ENCODE data around the gene SLCO2A1. TPM values are rescaled to one million over a fixed set of nuclear protein-coding genes. Genes with fewer than 3 reads are reported as not detected.

Gene SLCO2A1
- total and polyA plus RNA-seq, 3 donors from 2014 or later = 2.2 to 5.3 (median 2.5) TPM

- Histone ChIP-seq H3K27me3 (no peaks in the 10 kb centered on the region), H3K36me3 (ENCODE audit: low read depth, missing control alignments) (no peaks in the 10 kb centered on the region), H3K4me3 (no peak overlapping the region), H3K27ac (no peak overlapping the region), H3K4me1 (no peaks in the 10 kb centered on the region), H3K9me3 (no peaks in the 10 kb centered on the region)
- intact Hi-C loops (cut with DNase I; ENCODE audit: low total_unique reads) = loop anchor here (5.0 kb wide), 1 partner anchor 277 kb away; no protein-coding TSS in a partner anchor
- TF ChIP-seq POLR2A (IDR thresholded peaks at IDR 0.05) = no peak
- no peak for TF ChIP-seq CTCF (IDR thresholded peaks at IDR 0.05)
- no peak for DNase-seq
- 96 to 100% methylated on average over 6 to 11 of the region's 11 CpGs for WGBS, 2 donors
Observed at GRCh38 chr3:133934996-133935842, 94.5 kb downstream of the SLCO2A1 start.

- no peaks in the 10 kb centered on the region for H3K4me1 ChIP-seq
- H3K27me3 ChIP-seq = no peaks in the 10 kb centered on the region
- no peak overlapping the region for H3K4me3 ChIP-seq
- no peaks in the 10 kb centered on the region for H3K9me3 ChIP-seq
- intact Hi-C loops (cut with DNase I; ENCODE audit: low total_unique reads) = loop anchor here (5.0 kb wide), 1 partner anchor 278 kb away; no protein-coding TSS in a partner anchor
- H3K27ac ChIP-seq = no peak overlapping the region
- no peak for TF ChIP-seq POLR2A (IDR thresholded peaks at IDR 0.05)
- no peak for TF ChIP-seq CTCF (IDR thresholded peaks at IDR 0.05)
- DNase-seq = no peak
- WGBS, 2 donors = 83 to 96% methylated on average over 5 to 10 of the region's 10 CpGs
- no peaks in the 10 kb centered on the region for H3K36me3 ChIP-seq (ENCODE audit: low read depth, missing control alignments)
Observed at GRCh38 chr3:133934073-133934970, 95.4 kb downstream of the SLCO2A1 start.

- H3K27ac ChIP-seq = no peak overlapping the region
- H3K4me3 ChIP-seq = no peak overlapping the region
- no peaks in the 10 kb centered on the region for H3K27me3 ChIP-seq
- no peak for DNase-seq
- intact Hi-C loops (cut with DNase I; ENCODE audit: low total_unique reads) = loop anchor here (5.0 kb wide), 1 partner anchor 279 kb away; no protein-coding TSS in a partner anchor
- H3K4me1 ChIP-seq = no peaks in the 10 kb centered on the region
- no peak for TF ChIP-seq POLR2A (IDR thresholded peaks at IDR 0.05)
- TF ChIP-seq CTCF (IDR thresholded peaks at IDR 0.05) = no peak
- H3K36me3 ChIP-seq (ENCODE audit: low read depth, missing control alignments) = no peaks in the 10 kb centered on the region
- 91 to 94% methylated on average over 9 of the region's 9 CpGs for WGBS, 2 donors
- no peaks in the 10 kb centered on the region for H3K9me3 ChIP-seq
Observed at GRCh38 chr3:133933097-133934024, 96.4 kb downstream of the SLCO2A1 start.

- no peak for DNase-seq
- TF ChIP-seq POLR2A (IDR thresholded peaks at IDR 0.05) = no peak
- TF ChIP-seq CTCF (IDR thresholded peaks at IDR 0.05) = no peak
- Histone ChIP-seq H3K4me1 (peaks cover 2% of the 10 kb centered on the region), H3K9me3 (no peaks in the 10 kb centered on the region), H3K4me3 (no peak overlapping the region), H3K27me3 (no peaks in the 10 kb centered on the region), H3K27ac (no peak overlapping the region), H3K36me3 (ENCODE audit: low read depth, missing control alignments) (no peaks in the 10 kb centered on the region)
- 97% methylated on average over 6 of the region's 6 CpGs for WGBS, 2 donors
- intact Hi-C loops (cut with DNase I; ENCODE audit: low total_unique reads) = loop anchor here (5.0 kb wide), 1 partner anchor 280 kb away; no protein-coding TSS in a partner anchor
Observed at GRCh38 chr3:133932009-133932408, 97.7 kb downstream of the SLCO2A1 start.

All from testis (tissue), 3 donors.